IMR-90 (cell line): ENCODE results near the gene IGSF10. TPM values are rescaled to one million over a fixed set of nuclear protein-coding genes. Genes with fewer than 3 reads are reported as not detected.

Experiments used
- ATAC-seq: fragments of 200-7000 bp; cut with Tn5 transposase; 2 replicates; pipeline ENCODE4 v1.9.1; 2020; ENCODE audit warnings: low read depth, mild to moderate bottlenecking, moderate library complexity
- BruUV-seq: library from RNA; stranded (reverse); fragments of 400-500 nt; replicated peaks from 2 replicates; lab custom pipeline; 2021; lab: Mats Ljungman, UMichigan
- CTCF ChIA-PET: fragments of 300-600 bp; formaldehyde crosslinking; extraction: SDS; loops from one replicate; lab custom pipeline; 2021; ENCODE audit warnings: antibody characterized with exemption; lab: Yijun Ruan, JAX
- POLR2A ChIA-PET: fragments of 300-600 bp; sonication (Branson Sonifier 250); formaldehyde crosslinking; loops from one replicate; lab custom pipeline; 2022; ENCODE audit warnings: antibody characterized with exemption; ENCODE audit not compliant: unreplicated experiment; lab: Charles Lee
- DNase-seq: peaks from one replicate; pipeline ENCODE4 v3.0.0; 2013
- H2AFZ ChIP-seq: replicated peaks from 2 replicates; pipeline ENCODE3; 2013; ENCODE audit warnings: low read length, mild to moderate bottlenecking; ENCODE audit not compliant: poor library complexity
- H2AK5ac ChIP-seq: 2 replicates; pipeline ENCODE4 v1.6.1; 2013; ENCODE audit warnings: low read depth, low read length, inconsistent platforms
- H2AK9ac ChIP-seq: replicated peaks from 2 replicates; pipeline ENCODE3; 2013; ENCODE audit warnings: mild to moderate bottlenecking, low read depth, low read length, moderate library complexity; ENCODE audit not compliant: poor library complexity
- H2BK120ac ChIP-seq: 2 replicates; pipeline ENCODE4 v1.6.1; 2013; ENCODE audit warnings: low read depth, low read length, inconsistent platforms
- H2BK15ac ChIP-seq: 3 replicates; pipeline ENCODE4 v1.6.1; 2013; ENCODE audit warnings: low read depth, low read length, inconsistent platforms
- H2BK20ac ChIP-seq: 2 replicates; pipeline ENCODE4 v1.6.1; 2013; ENCODE audit warnings: low read depth, mild to moderate bottlenecking, inconsistent platforms, low read length, moderate library complexity
- H2BK5ac ChIP-seq: 2 replicates; pipeline ENCODE4 v1.6.1; 2013; ENCODE audit warnings: mild to moderate bottlenecking, low read depth, low read length, inconsistent platforms; ENCODE audit not compliant: poor library complexity, severe bottlenecking
- H3K14ac ChIP-seq: replicated peaks from 2 replicates; pipeline ENCODE4 v1.6.1; 2013; ENCODE audit warnings: low read depth, low read length, inconsistent platforms
- H3K18ac ChIP-seq: 2 replicates; pipeline ENCODE4 v1.6.1; 2013; ENCODE audit warnings: low read depth, low read length, control low read depth
- H3K23ac ChIP-seq: 2 replicates; pipeline ENCODE4 v1.6.1; 2013; ENCODE audit warnings: low read depth, low read length, inconsistent platforms
- H3K27ac ChIP-seq: 2 replicates; pipeline ENCODE4 v1.5.1; 2013; ENCODE audit warnings: mild to moderate bottlenecking, control low read depth, low read length; ENCODE audit not compliant: insufficient read depth
- H3K27me3 ChIP-seq: 2 replicates; pipeline ENCODE4 v1.6.1; 2013; ENCODE audit warnings: low read length; ENCODE audit not compliant: control insufficient read depth, insufficient read depth
- H3K36me3 ChIP-seq: 2 replicates; pipeline ENCODE4 v1.6.1; 2013; ENCODE audit warnings: low read length, mixed read lengths; ENCODE audit not compliant: control insufficient read depth, insufficient read depth
- H3K4ac ChIP-seq: 2 replicates; pipeline ENCODE4 v1.6.1; 2013; ENCODE audit warnings: low read depth, low read length, inconsistent platforms
- H3K4me1 ChIP-seq: 2 replicates; pipeline ENCODE4 v1.6.1; 2013; ENCODE audit warnings: low read length, mixed read lengths; ENCODE audit not compliant: control insufficient read depth, insufficient read depth
- H3K4me2 ChIP-seq: 2 replicates; pipeline ENCODE4 v1.6.1; 2013; ENCODE audit warnings: low read depth, mild to moderate bottlenecking, control low read depth, low read length, moderate library complexity
- H3K4me3 ChIP-seq: 2 replicates; pipeline ENCODE4 v1.5.1; 2013; ENCODE audit warnings: low read depth, mild to moderate bottlenecking, control low read depth, low read length, moderate library complexity; ENCODE audit not compliant: insufficient read depth
- H3K56ac ChIP-seq: 2 replicates; pipeline ENCODE4 v1.6.1; 2013; ENCODE audit warnings: low read length, inconsistent platforms; ENCODE audit not compliant: insufficient read depth; ENCODE audit errors: extremely low read depth
- H3K79me1 ChIP-seq, 2 experiments: 2 replicates each; pipeline ENCODE4 v1.6.1; 2013; ENCODE audit warnings: low read length in 2 of 2, inconsistent platforms in 1 of 2, low read depth in 1 of 2
- H3K9ac ChIP-seq: 2 replicates; pipeline ENCODE4 v1.6.1; 2013; ENCODE audit warnings: low read depth, low read length, control low read depth
- H3K9me1 ChIP-seq: 2 replicates; pipeline ENCODE4 v1.6.1; 2013; ENCODE audit warnings: low read length, inconsistent platforms; ENCODE audit not compliant: insufficient read depth
- H3K9me3 ChIP-seq: 2 replicates; pipeline ENCODE4 v1.6.1; 2013; ENCODE audit warnings: low read length; ENCODE audit not compliant: control insufficient read depth, insufficient read depth
- H4K20me1 ChIP-seq: 2 replicates; pipeline ENCODE4 v1.6.1; 2013; ENCODE audit warnings: low read length, inconsistent platforms; ENCODE audit not compliant: insufficient read depth
- H4K5ac ChIP-seq: 2 replicates; pipeline ENCODE4 v1.6.1; 2013; ENCODE audit warnings: mild to moderate bottlenecking, low read depth, low read length, control low read depth
- H4K8ac ChIP-seq, 2 experiments: 2 replicates each; pipeline ENCODE4 v1.6.1; 2013; ENCODE audit warnings: low read depth in 2 of 2, low read length in 2 of 2, control low read depth in 1 of 2, inconsistent platforms in 1 of 2
- H4K91ac ChIP-seq: 2 replicates; pipeline ENCODE4 v1.6.1; 2013; ENCODE audit warnings: low read depth, low read length, inconsistent platforms; ENCODE audit not compliant: insufficient read depth
- BHLHE40 ChIP-seq: fragments of 150-350 bp; IDR thresholded peaks from 2 replicates; pipeline ENCODE4 v1.6.1; 2016; ENCODE audit warnings: mild to moderate bottlenecking, low read depth, low read length
- CEBPB ChIP-seq: IDR thresholded peaks from 2 replicates; pipeline ENCODE4 v1.6.1; 2012; ENCODE audit warnings: low read depth, low read length, improper control_type of control experiment
- CHD1 ChIP-seq: IDR thresholded peaks from 2 replicates; pipeline ENCODE4 v1.6.1; 2012; ENCODE audit warnings: low read depth, low read length, improper control_type of control experiment
- CTCF ChIP-seq: conservative IDR thresholded peaks from 2 replicates; pipeline ENCODE4 v1.5.1; 2012; ENCODE audit warnings: mild to moderate bottlenecking, low read depth, low read length, improper control_type of control experiment
- ELK1 ChIP-seq: fragments of 150-350 bp; IDR thresholded peaks from 2 replicates; pipeline ENCODE4 v1.6.1; 2016; ENCODE audit warnings: low read depth, mild to moderate bottlenecking, low read length, moderate library complexity, borderline replicate concordance
- FOS ChIP-seq: fragments of 150-350 bp; IDR thresholded peaks from 2 replicates; pipeline ENCODE4 v1.6.1; 2016; ENCODE audit warnings: low read depth, low read length
- MAFK ChIP-seq: IDR thresholded peaks from 2 replicates; pipeline ENCODE4 v1.6.1; 2012; ENCODE audit warnings: low read depth, low read length, improper control_type of control experiment
- MAZ ChIP-seq: IDR thresholded peaks from 2 replicates; pipeline ENCODE4 v1.6.1; 2012; ENCODE audit warnings: low read depth, mild to moderate bottlenecking, low read length, improper control_type of control experiment, moderate library complexity, borderline replicate concordance
- MXI1 ChIP-seq: IDR thresholded peaks from 2 replicates; pipeline ENCODE4 v1.6.1; 2012; ENCODE audit warnings: low read depth, mild to moderate bottlenecking, low read length, moderate library complexity, borderline replicate concordance
- NFE2L2 ChIP-seq: fragments of 150-350 bp; IDR thresholded peaks from 2 replicates; pipeline ENCODE4 v1.6.1; 2016; ENCODE audit warnings: low read depth, mild to moderate bottlenecking, low read length
- POLR2A ChIP-seq: IDR thresholded peaks from 2 replicates; pipeline ENCODE4 v1.6.1; 2012; ENCODE audit warnings: mild to moderate bottlenecking, low read depth, low read length
- RAD21 ChIP-seq: IDR thresholded peaks from 2 replicates; pipeline ENCODE4 v1.6.1; 2012; ENCODE audit warnings: low read length, improper control_type of control experiment
- RCOR1 ChIP-seq: IDR thresholded peaks from 2 replicates; pipeline ENCODE4 v1.6.1; 2012; ENCODE audit warnings: mild to moderate bottlenecking, low read length, improper control_type of control experiment; ENCODE audit not compliant: insufficient replicate concordance
- RFX5 ChIP-seq: IDR thresholded peaks from 2 replicates; pipeline ENCODE4 v1.8.0; 2012; ENCODE audit warnings: low read depth, mild to moderate bottlenecking, low read length, moderate library complexity
- SMC3 ChIP-seq: fragments of 150-350 bp; IDR thresholded peaks from 2 replicates; pipeline ENCODE4 v1.6.1; 2016; ENCODE audit warnings: low read depth, mild to moderate bottlenecking, antibody characterized with exemption, low read length, moderate library complexity
- USF2 ChIP-seq: fragments of 150-350 bp; IDR thresholded peaks from 2 replicates; pipeline ENCODE4 v1.6.1; 2017; ENCODE audit warnings: mild to moderate bottlenecking, antibody characterized with exemption, low read length, low read depth
- WGBS, 2 experiments: methylation state at CpG; one replicate each; pipeline versions ENCODE4 v1.1.5 to v1.1.7; 2013; ENCODE audit warnings: missing lambda C conversion rate in 2 of 2; ENCODE audit not compliant: insufficient read length in 1 of 2; ENCODE audit errors: extremely low coverage in 2 of 2; 5-methylcytosine and 5-hydroxymethylcytosine counted together
- dilution Hi-C: fragments of 300-500 bp; cut with HindIII; formaldehyde crosslinking; loops from one replicate; pipeline ENCODE4 v1.14.3; 2018; ENCODE audit warnings: low sequenced_read_pairs; ENCODE audit not compliant: unreplicated experiment
- in situ Hi-C: fragments of 300-500 bp; cut with MboI; formaldehyde crosslinking; loops from 3 replicates; pipeline ENCODE4 v1.14.3; 2019; ENCODE audit warnings: low sequenced_read_pairs, inconsistent platforms, mixed read lengths
- intact Hi-C: fragments of 100-400 bp; cut with micrococcal nuclease; formaldehyde crosslinking; loops from 2 replicates; pipeline ENCODE4 v1.10.0; 2022
- polyA plus RNA-seq, 3 experiments: library from polyadenylated mRNA; depleted of rRNA; stranded (reverse); fragments of >200 nt; gene quantifications; 2 replicates each; pipeline ENCODE4 v1.2.3, GENCODE V29; 2012; ENCODE audit warnings: low replicate concordance in 1 of 3
- total RNA-seq: library from RNA; depleted of rRNA; stranded (reverse); fragments of >200 nt; gene quantifications from 2 replicates; pipeline ENCODE4 v1.2.3, GENCODE V29; 2012

The IGSF10 gene
- total and polyA plus RNA-seq, 2 of the 4 experiments (the other 2 are of a cell fraction), result under 0.01 to 0.07 TPM

GRCh38 chr3:151491525-151491924 lies 30.7 kb upstream of the IGSF10 start:
- dilution Hi-C loops (no loop called here), intact Hi-C loops (no loop called here), in situ Hi-C loops (no loop called here)
- Histone ChIP-seq H3K9me3 (no peaks in the 10 kb centered on the region), H4K8ac (no peak overlapping the region), H3K9me1 (no peaks in the 10 kb centered on the region), H2BK20ac (no peak overlapping the region), H2BK120ac (no peak overlapping the region), H3K18ac (no peak overlapping the region), H3K4ac (no peak overlapping the region), H2BK5ac (no peak overlapping the region), H4K5ac (no peak overlapping the region), H3K36me3 (no peaks in the 10 kb centered on the region), H4K20me1 (no peaks in the 10 kb centered on the region), H3K27ac (no peak overlapping the region), H3K9ac (no peak overlapping the region), H3K14ac (no peak overlapping the region), H3K23ac (no peak overlapping the region), H2AK9ac (no peak overlapping the region), H2AFZ (no peak overlapping the region), H2AK5ac (no peak overlapping the region), H3K79me1 (no peaks in the 10 kb centered on the region), H3K56ac (no peak overlapping the region), H3K4me3 (no peak overlapping the region), H4K91ac (no peak overlapping the region), H2BK15ac (no peak overlapping the region), H3K4me2 (no peak overlapping the region), H3K4me1 (no peaks in the 10 kb centered on the region), H3K27me3 (no peaks in the 10 kb centered on the region)
- ATAC-seq (no peak), DNase-seq (no peak)
- TF ChIP-seq NFE2L2 (no peak), CHD1 (no peak), RAD21 (no peak), CTCF (no peak), BHLHE40 (no peak), MAZ (no peak), FOS (no peak), ELK1 (no peak), CEBPB (no peak), MXI1 (no peak), RCOR1 (no peak), MAFK (no peak), USF2 (no peak), RFX5 (no peak), POLR2A (no peak), SMC3 (no peak)
- BruUV-seq, result no TSS peak
- no CpG with 5 or more reads among the region's 2 CpGs for WGBS, 2 experiments
- CTCF ChIA-PET, result no interaction called here
- POLR2A ChIA-PET, result no interaction called here
